Adrenal gland (tissue), 5 donors: ENCODE results near the gene DTX1.

Source experiments
- POLR2A ChIP-seq, 2 donors: fragments of 450-650 bp; IDR thresholded peaks; one replicate each; pipeline ENCODE4 v1.6.1; 2017; ENCODE audit warnings: antibody characterized with exemption in 2 of 2, mild to moderate bottlenecking in 2 of 2, moderate library complexity in 1 of 2
- TF ChIP-seq, protein P1 (sequence below), 6 experiments: fragments of 450-650 bp in 4 of 6; fragments of 200-600 bp in 2 of 6; sonication (generic) in 1 of 6; IDR thresholded peaks; 1 replicate in 5 of 6; 2 replicates in 1 of 6; pipeline versions ENCODE4 v1.5.1 to v1.8.0; 2016 to 2021; ENCODE audit warnings: antibody characterized with exemption in 6 of 6, mild to moderate bottlenecking in 2 of 6, moderate library complexity in 1 of 6
- donor health status: DM: no; HTN: no; CAD: no.

GRCh38 chr12:113088971-113089756 lies 32.6 kb downstream of the DTX1 start:
- TF ChIP-seq, protein P1, sequence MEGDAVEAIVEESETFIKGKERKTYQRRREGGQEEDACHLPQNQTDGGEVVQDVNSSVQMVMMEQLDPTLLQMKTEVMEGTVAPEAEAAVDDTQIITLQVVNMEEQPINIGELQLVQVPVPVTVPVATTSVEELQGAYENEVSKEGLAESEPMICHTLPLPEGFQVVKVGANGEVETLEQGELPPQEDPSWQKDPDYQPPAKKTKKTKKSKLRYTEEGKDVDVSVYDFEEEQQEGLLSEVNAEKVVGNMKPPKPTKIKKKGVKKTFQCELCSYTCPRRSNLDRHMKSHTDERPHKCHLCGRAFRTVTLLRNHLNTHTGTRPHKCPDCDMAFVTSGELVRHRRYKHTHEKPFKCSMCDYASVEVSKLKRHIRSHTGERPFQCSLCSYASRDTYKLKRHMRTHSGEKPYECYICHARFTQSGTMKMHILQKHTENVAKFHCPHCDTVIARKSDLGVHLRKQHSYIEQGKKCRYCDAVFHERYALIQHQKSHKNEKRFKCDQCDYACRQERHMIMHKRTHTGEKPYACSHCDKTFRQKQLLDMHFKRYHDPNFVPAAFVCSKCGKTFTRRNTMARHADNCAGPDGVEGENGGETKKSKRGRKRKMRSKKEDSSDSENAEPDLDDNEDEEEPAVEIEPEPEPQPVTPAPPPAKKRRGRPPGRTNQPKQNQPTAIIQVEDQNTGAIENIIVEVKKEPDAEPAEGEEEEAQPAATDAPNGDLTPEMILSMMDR (IDR thresholded peaks at IDR 0.05), result no peak
- TF ChIP-seq POLR2A (IDR thresholded peaks at IDR 0.05), result no peak
